GM12878 (cell line): ENCODE measurements around the gene NDUFC1. TPM values are rescaled to one million over a fixed set of nuclear protein-coding genes. Genes with fewer than 3 reads are reported as not detected.

Experiments used
- ATAC-seq: fragments of 200-7000 bp; cut with Tn5 transposase; 3 replicates; pipeline ENCODE4 v1.9.1; 2020; ENCODE audit warnings: mild to moderate bottlenecking, moderate library complexity
- BruUV-seq: library from RNA; stranded (reverse); fragments of 400-500 nt; replicated peaks from 2 replicates; lab custom pipeline; 2021; lab: Mats Ljungman, UMichigan
- CTCF ChIA-PET: fragments of 300-600 bp; sonication (Branson Sonifier 250); formaldehyde crosslinking; extraction: SDS; loops from one replicate; lab custom pipeline; 2021; ENCODE audit warnings: inconsistent platforms; lab: Yijun Ruan, JAX
- POLR2A ChIA-PET: fragments of 350-600 bp; formaldehyde crosslinking; extraction: SDS; loops from one replicate; lab custom pipeline; 2021; ENCODE audit warnings: inconsistent platforms; lab: Charles Lee
- RAD21 ChIA-PET: fragments of 300-600 bp; sonication (Branson Sonifier 250); formaldehyde crosslinking; loops from one replicate; lab custom pipeline; 2023; ENCODE audit warnings: antibody characterized with exemption; ENCODE audit not compliant: unreplicated experiment; lab: Charles Lee
- SMC1A ChIA-PET: fragments of 300-600 bp; sonication (Branson Sonifier 250); formaldehyde crosslinking; loops from one replicate; lab custom pipeline; 2023; ENCODE audit not compliant: unreplicated experiment, uncharacterized antibody; lab: Charles Lee
- DNase-seq: peaks from one replicate; pipeline ENCODE4 v3.0.0-alpha.2; 2011; ENCODE audit warnings: low read depth, low spot score
- FAIRE-seq: peaks from 3 replicates; lab custom pipeline; 2011; peaks lifted over from hg19 to GRCh38; lab: Jason Lieb, UNC
- H2AFZ ChIP-seq: 2 replicates; pipeline ENCODE4 v1.6.0; 2011; ENCODE audit warnings: low read depth, low read length, control low read depth; ENCODE audit not compliant: control insufficient read depth
- H3K27ac ChIP-seq: 2 replicates; pipeline ENCODE4 v1.5.1; 2011; ENCODE audit warnings: control low read depth; ENCODE audit not compliant: control insufficient read depth, insufficient read depth
- H3K27me3 ChIP-seq, 2 experiments: replicated peaks in 1 of 2; 2 replicates each; pipeline versions ENCODE4 v1.6.0 to v1.6.1; 2011; ENCODE audit warnings: low read length in 1 of 2; ENCODE audit not compliant: control insufficient read depth in 2 of 2, insufficient read depth in 2 of 2
- H3K36me3 ChIP-seq, 2 experiments: 2 replicates each; pipeline ENCODE4 v1.5.1; 2011; ENCODE audit warnings: low read length in 1 of 2; ENCODE audit not compliant: control insufficient read depth in 2 of 2, insufficient read depth in 2 of 2
- H3K4me1 ChIP-seq: 2 replicates; pipeline ENCODE4 v1.6.1; 2011; ENCODE audit warnings: mild to moderate bottlenecking, low read length, moderate library complexity, mixed read lengths; ENCODE audit not compliant: control insufficient read depth, insufficient read depth
- H3K4me2 ChIP-seq: 2 replicates; pipeline ENCODE4 v1.6.0; 2011; ENCODE audit warnings: control low read depth; ENCODE audit not compliant: control insufficient read depth, insufficient read depth
- H3K4me3 ChIP-seq: fragments of 200-600 bp; sonication (generic); 2 replicates; pipeline ENCODE4 v1.5.1; 2016
- H3K79me2 ChIP-seq: 2 replicates; pipeline ENCODE4 v1.6.0; 2011; ENCODE audit warnings: low read length; ENCODE audit not compliant: control insufficient read depth, insufficient read depth
- H3K9ac ChIP-seq: 2 replicates; pipeline ENCODE4 v1.8.0; 2011; ENCODE audit warnings: low read length, control low read depth, mixed read lengths; ENCODE audit not compliant: control insufficient read depth, insufficient read depth
- H3K9me3 ChIP-seq: replicated peaks from 3 replicates; pipeline ENCODE4 v1.5.1; 2011; ENCODE audit warnings: mild to moderate bottlenecking, low read length; ENCODE audit not compliant: control insufficient read depth, insufficient read depth
- H4K20me1 ChIP-seq: 2 replicates; pipeline ENCODE4 v1.6.0; 2011; ENCODE audit not compliant: control insufficient read depth, insufficient read depth
- CBX5 ChIP-seq: sonication (generic); IDR thresholded peaks from 2 replicates; pipeline ENCODE4 v1.6.1; 2016; ENCODE audit warnings: low read depth, moderate library complexity, mild to moderate bottlenecking, inconsistent platforms
- ESRRA ChIP-seq: IDR thresholded peaks from 2 replicates; pipeline ENCODE4 v1.6.1; 2012; ENCODE audit warnings: mild to moderate bottlenecking, low read length, improper control_type of control experiment
- ETV6 ChIP-seq, 2 experiments: fragments of 450-650 bp in 1 of 2; IDR thresholded peaks in 1 of 2; conservative IDR thresholded peaks in 1 of 2; 2 replicates each; pipeline ENCODE4 v1.6.1; 2014; ENCODE audit warnings: antibody characterized with exemption in 1 of 2, borderline replicate concordance in 1 of 2, low read depth in 1 of 2, mild to moderate bottlenecking in 1 of 2, moderate library complexity in 1 of 2
- IKZF2 ChIP-seq, 2 experiments: fragments of 450-650 bp; IDR thresholded peaks; 2 replicates each; pipeline ENCODE4 v1.6.1; 2017; ENCODE audit warnings: mild to moderate bottlenecking in 2 of 2, moderate library complexity in 2 of 2
- JUNB ChIP-seq: IDR thresholded peaks from 2 replicates; pipeline ENCODE4 v1.6.1; 2016; ENCODE audit warnings: antibody characterized with exemption, mild to moderate bottlenecking
- JUND ChIP-seq: IDR thresholded peaks from 2 replicates; pipeline ENCODE4 v1.6.1; 2012; ENCODE audit warnings: low read depth, mild to moderate bottlenecking, low read length, improper control_type of control experiment, moderate library complexity
- KDM1A ChIP-seq: fragments of 200-600 bp; sonication (generic); IDR thresholded peaks from 2 replicates; pipeline ENCODE4 v1.6.1; 2016; ENCODE audit warnings: borderline replicate concordance
- KLF5 ChIP-seq: fragments of 450-650 bp; IDR thresholded peaks from 2 replicates; pipeline ENCODE4 v1.6.1; 2014; ENCODE audit warnings: mild to moderate bottlenecking; ENCODE audit not compliant: partially characterized antibody
- MEF2B ChIP-seq: fragments of 450-650 bp; IDR thresholded peaks from 2 replicates; pipeline ENCODE4 v1.6.1; 2018; ENCODE audit warnings: mild to moderate bottlenecking, moderate library complexity; ENCODE audit not compliant: partially characterized antibody, poor library complexity, severe bottlenecking
- MTA3 ChIP-seq: IDR thresholded peaks from 2 replicates; pipeline ENCODE4 v1.6.1; 2012; ENCODE audit warnings: low read length, inconsistent platforms, borderline replicate concordance
- POU2F2 ChIP-seq: IDR thresholded peaks from 3 replicates; pipeline ENCODE4 v1.6.1; 2011; ENCODE audit warnings: low read depth, mild to moderate bottlenecking, low read length, borderline replicate concordance
- RAD51 ChIP-seq: fragments of 450-650 bp; IDR thresholded peaks from 2 replicates; pipeline ENCODE4 v1.6.1; 2016; ENCODE audit warnings: moderate library complexity, mild to moderate bottlenecking, inconsistent platforms
- RCOR1 ChIP-seq: conservative IDR thresholded peaks from 2 replicates; pipeline ENCODE4 v1.6.1; 2012; ENCODE audit warnings: low read depth, low read length, improper control_type of control experiment
- SIN3A ChIP-seq: IDR thresholded peaks from 2 replicates; pipeline ENCODE4 v1.6.1; 2012; ENCODE audit warnings: low read depth, low read length, improper control_type of control experiment
- SMAD1 ChIP-seq: fragments of 450-650 bp; IDR thresholded peaks from 2 replicates; pipeline ENCODE4 v1.6.1; 2018; ENCODE audit warnings: mild to moderate bottlenecking, low read depth; ENCODE audit not compliant: partially characterized antibody
- TCF12 ChIP-seq: IDR thresholded peaks from 2 replicates; pipeline ENCODE4 v1.6.1; 2011; ENCODE audit warnings: low read depth, mild to moderate bottlenecking, low read length
- TCF7 ChIP-seq: IDR thresholded peaks from 2 replicates; pipeline ENCODE4 v1.6.1; 2014; ENCODE audit warnings: antibody characterized with exemption, borderline replicate concordance
- WRNIP1 ChIP-seq: IDR thresholded peaks from 2 replicates; pipeline ENCODE4 v1.6.1; 2011; ENCODE audit warnings: low read depth, low read length, improper control_type of control experiment, borderline replicate concordance
- YY1 ChIP-seq: IDR thresholded peaks from 2 replicates; pipeline ENCODE4 v1.6.1; 2011; ENCODE audit warnings: low read depth, mild to moderate bottlenecking, low read length
- ZNF217 ChIP-seq: fragments of 450-650 bp; IDR thresholded peaks from 2 replicates; pipeline ENCODE4 v1.6.1; 2017; ENCODE audit warnings: antibody characterized with exemption, mild to moderate bottlenecking
- whole genome bisulfite sequencing: methylation state at CpG from one replicate; pipeline ENCODE4 v1.1.6; 2016; ENCODE audit warnings: low lambda C conversion rate; ENCODE audit not compliant: insufficient replicate concordance, insufficient coverage; ENCODE audit errors: missing lambda C conversion rate; 5-methylcytosine and 5-hydroxymethylcytosine counted together
- in situ Hi-C: fragments of 300-500 bp; cut with MboI; formaldehyde crosslinking; loops from 9 replicates; pipeline ENCODE4 v1.14.3; 2018; ENCODE audit warnings: mixed read lengths
- intact Hi-C: fragments of 100-400 bp; cut with micrococcal nuclease; formaldehyde crosslinking; loops from one replicate; pipeline ENCODE4 v1.14.2; 2022; ENCODE audit not compliant: unreplicated experiment
- polyA plus RNA-seq, 11 experiments: library from polyadenylated mRNA; depleted of rRNA in 4 of 11; unstranded in 6 of 11; stranded (reverse) in 5 of 11; fragments of >200 nt; fragmentation: Nextera tagmentation in 4 of 11; fragmentation: Illumina TruSeq in 1 of 11; extraction: Ambion mirVana in 4 of 11; extraction: Trizol in 1 of 11; gene quantifications; 1 replicate in 1 of 11; 2 replicates in 10 of 11; pipeline versions ENCODE4 v1.2.1 to v1.2.3, GENCODE V29; 2011 to 2016; ENCODE audit warnings: inconsistent platforms in 2 of 11, missing spikeins in 2 of 11, low read depth in 1 of 11
- total RNA-seq, 4 experiments: library from RNA; depleted of rRNA in 3 of 4; stranded (reverse); fragments of >200 nt in 3 of 4; fragmentation: Illumina TruSeq in 1 of 4; extraction: Trizol in 1 of 4; gene quantifications; 2 replicates each; pipeline versions ENCODE4 v1.2.1 to v1.2.3, GENCODE V29; 2013 to 2021
- TF ChIP-seq, protein P1 (sequence below): fragments of 450-650 bp; IDR thresholded peaks from 2 replicates; pipeline ENCODE4 v1.6.1; 2016; ENCODE audit warnings: mild to moderate bottlenecking, moderate library complexity, borderline replicate concordance

The NDUFC1 gene
- total and polyA plus RNA-seq, 10 of the 15 experiments (the other 5 are each of a cell fraction or from before 2014, with no cell fraction given) = 25.5 to 242 (median 68.9) TPM

- BruUV-seq = no TSS peak
- in situ Hi-C loops = no loop called here
- H3K9ac ChIP-seq = no peak overlapping the region
- TF ChIP-seq WRNIP1 (no peak), RAD51 (peak; percentile 97), CBX5 (peak; percentile 81; the same call in 1 of the 2 replicates), KDM1A (no peak), POU2F2 (peak; percentile 72; the same call in 2 of the 3 replicates), MTA3 (peak; percentile 81; the same call in 1 of the 2 replicates), ETV6 (conservative IDR thresholded peaks at IDR 0.05 in 1 of 2, IDR thresholded peaks at IDR 0.05 in 1 of 2; ENCODE audit: borderline replicate concordance in 1 of 2, low read depth in 1 of 2) (peak in 1 of 2 experiments; percentile 99; a peak in 2 of 4 replicates), MEF2B (peak; percentile 71), TCF7 (peak; percentile 69), ZNF217 (peak; percentile 82), TCF12 (peak; percentile 86), YY1 (0 out of 2 replicates have a peak, but pooled peaks have one; percentile 41), SIN3A (no peak), SMAD1 (no peak), KLF5 (peak; percentile 57), RCOR1 (0 out of 2 replicates have a peak, but pooled peaks have one; percentile 92), JUND (no peak), IKZF2 (IDR thresholded peaks at IDR 0.05) (peak; percentile 77 to 90), JUNB (peak; percentile 79), ESRRA (0 out of 2 replicates have a peak, but pooled peaks have one; percentile 33)
- TF ChIP-seq, protein P1, sequence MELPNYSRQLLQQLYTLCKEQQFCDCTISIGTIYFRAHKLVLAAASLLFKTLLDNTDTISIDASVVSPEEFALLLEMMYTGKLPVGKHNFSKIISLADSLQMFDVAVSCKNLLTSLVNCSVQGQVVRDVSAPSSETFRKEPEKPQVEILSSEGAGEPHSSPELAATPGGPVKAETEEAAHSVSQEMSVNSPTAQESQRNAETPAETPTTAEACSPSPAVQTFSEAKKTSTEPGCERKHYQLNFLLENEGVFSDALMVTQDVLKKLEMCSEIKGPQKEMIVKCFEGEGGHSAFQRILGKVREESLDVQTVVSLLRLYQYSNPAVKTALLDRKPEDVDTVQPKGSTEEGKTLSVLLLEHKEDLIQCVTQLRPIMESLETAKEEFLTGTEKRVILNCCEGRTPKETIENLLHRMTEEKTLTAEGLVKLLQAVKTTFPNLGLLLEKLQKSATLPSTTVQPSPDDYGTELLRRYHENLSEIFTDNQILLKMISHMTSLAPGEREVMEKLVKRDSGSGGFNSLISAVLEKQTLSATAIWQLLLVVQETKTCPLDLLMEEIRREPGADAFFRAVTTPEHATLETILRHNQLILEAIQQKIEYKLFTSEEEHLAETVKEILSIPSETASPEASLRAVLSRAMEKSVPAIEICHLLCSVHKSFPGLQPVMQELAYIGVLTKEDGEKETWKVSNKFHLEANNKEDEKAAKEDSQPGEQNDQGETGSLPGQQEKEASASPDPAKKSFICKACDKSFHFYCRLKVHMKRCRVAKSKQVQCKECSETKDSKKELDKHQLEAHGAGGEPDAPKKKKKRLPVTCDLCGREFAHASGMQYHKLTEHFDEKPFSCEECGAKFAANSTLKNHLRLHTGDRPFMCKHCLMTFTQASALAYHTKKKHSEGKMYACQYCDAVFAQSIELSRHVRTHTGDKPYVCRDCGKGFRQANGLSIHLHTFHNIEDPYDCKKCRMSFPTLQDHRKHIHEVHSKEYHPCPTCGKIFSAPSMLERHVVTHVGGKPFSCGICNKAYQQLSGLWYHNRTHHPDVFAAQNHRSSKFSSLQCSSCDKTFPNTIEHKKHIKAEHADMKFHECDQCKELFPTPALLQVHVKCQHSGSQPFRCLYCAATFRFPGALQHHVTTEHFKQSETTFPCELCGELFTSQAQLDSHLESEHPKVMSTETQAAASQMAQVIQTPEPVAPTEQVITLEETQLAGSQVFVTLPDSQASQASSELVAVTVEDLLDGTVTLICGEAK = no peak
Measured at GRCh38 chr4:139266583-139267257, 35.6 kb downstream of the NDUFC1 start.

More at GRCh38 chr4:139266583-139267257, 35.6 kb downstream of the NDUFC1 start:
- RAD21 ChIA-PET = interaction anchor here (0.5 to 4.4 kb wide), 3 partner anchors 13 to 38 kb away, joined by 3 to 22 read pairs (median 3); no protein-coding TSS in a partner anchor
- FAIRE-seq (peak; percentile 96), ATAC-seq (peak; percentile 97), DNase-seq (peak; percentile 96)
- Histone ChIP-seq H3K27me3 (no peaks in the 10 kb centered on the region), H2AFZ (no peak overlapping the region), H3K27ac (no peak overlapping the region), H3K4me2 (peak overlapping the region; percentile 68), H3K4me3 (no peak overlapping the region; the same call in 1 of the 2 replicates), H3K4me1 (peaks cover 19% of the 10 kb centered on the region), H3K9me3 (no peaks in the 10 kb centered on the region), H3K36me3 (no peaks in the 10 kb centered on the region), H3K79me2 (no peaks in the 10 kb centered on the region), H4K20me1 (no peaks in the 10 kb centered on the region)
- CTCF ChIA-PET = interaction anchor here (0.8 to 3.1 kb wide), 9 partner anchors 10 to 247 kb away, joined by 3 to 16 read pairs (median 4); partner anchors contain the start of gene NAA15
- intact Hi-C loops = loop anchor here (2.0 to 5.0 kb wide), 2 partner anchors 28 to 39 kb away; no protein-coding TSS in a partner anchor
- SMC1A ChIA-PET = interaction anchor here (0.9 to 2.2 kb wide), 10 partner anchors 10 to 169 kb away, joined by 3 to 9 read pairs (median 4); no protein-coding TSS in a partner anchor
- WGBS = 2% methylated on average over 14 of the region's 14 CpGs
- POLR2A ChIA-PET = interaction anchor here (0.7 to 1.2 kb wide), 3 partner anchors 26 to 30 kb away, joined by 3 to 4 read pairs (median 3); no protein-coding TSS in a partner anchor
